HG03469 (cell line): ENCODE results near the gene POLR1B.
"Not testable (repeated sequence)": the region's sequence is repeated elsewhere in the genome, so short reads cannot be mapped to it uniquely, and the experiment has no call there.

ENCODE experiments used
- ATAC-seq: cut with Tn5 transposase; IDR thresholded peaks from one replicate; pipeline ENCODE4 v1.9.1; 2021; ENCODE audit warnings: mild to moderate bottlenecking, moderate library complexity, moderate number of reproducible peaks; ENCODE audit not compliant: unreplicated experiment

Gene POLR1B

DNA sequence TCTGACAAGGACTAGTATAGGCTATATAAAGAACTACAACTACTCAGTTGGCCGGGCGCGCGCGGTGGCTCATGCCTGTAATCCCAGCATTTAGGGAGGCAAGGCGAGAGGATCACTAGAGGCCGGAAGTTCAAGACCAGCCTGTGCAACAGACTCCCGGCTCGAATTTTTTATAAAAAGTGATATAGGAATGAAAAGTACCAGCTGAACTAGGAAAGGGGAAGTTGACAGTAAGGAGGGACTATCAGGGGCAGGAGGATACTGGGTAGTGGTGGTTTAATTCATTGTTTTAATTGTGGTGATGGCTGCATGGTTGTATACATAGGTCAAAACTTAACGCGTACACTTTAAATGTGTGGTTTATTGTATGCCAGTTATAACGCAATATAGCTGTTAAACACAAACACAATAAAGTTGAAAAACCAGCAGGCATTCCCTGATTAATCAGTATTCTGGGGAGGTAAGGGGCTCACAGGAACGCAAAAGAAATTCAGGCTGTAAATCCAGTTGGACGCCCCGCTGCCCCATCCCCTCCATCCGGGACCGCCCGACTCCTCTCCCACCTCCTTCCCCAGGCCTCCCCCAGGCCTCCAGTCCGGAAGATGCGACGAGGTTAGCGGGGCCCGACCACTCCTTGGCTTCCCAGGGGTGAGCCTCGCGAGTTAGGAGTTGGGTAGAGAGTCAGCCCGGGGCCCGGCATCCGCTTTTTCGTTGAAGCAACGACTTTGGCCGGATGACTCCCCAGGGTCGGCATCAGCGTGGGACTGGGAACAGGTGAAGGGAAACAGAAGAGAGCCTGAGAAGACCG is 746 bp upstream of the POLR1B start:
- ATAC-seq, result peak; percentile 14

DNA sequence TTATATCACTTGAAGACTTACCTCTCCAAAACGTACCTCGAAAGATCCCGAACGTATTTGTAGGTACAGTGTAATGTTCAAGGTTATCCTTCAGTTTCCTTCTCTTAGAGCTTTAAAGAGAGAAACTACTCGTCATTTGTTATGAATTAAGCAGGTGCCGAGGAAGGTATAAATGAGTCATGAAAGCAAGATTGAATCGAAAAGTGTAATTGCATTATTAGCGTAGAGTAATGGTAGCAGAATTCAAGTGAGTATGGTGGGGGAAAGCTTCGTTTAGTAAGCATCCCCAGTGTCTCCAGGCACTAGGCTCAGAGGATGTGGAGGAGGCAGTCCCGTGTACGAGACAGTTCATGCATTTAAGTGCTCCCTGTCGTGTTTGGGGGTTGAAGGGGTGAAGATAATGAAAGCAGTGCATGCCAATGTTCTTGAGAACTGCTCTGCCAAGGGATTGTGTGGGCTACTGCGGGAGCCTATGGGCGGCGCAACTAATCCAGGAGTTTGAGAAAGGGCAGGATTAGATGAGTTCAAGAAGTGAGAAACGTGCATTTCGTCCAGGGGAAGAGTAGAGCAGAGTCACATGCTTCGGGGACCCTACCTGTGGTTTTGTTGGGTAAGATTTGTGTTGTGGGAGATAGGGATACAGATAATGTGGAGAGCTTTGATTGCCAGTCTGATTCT is 858 bp downstream of the POLR1B start:
- no peak for ATAC-seq

DNA sequence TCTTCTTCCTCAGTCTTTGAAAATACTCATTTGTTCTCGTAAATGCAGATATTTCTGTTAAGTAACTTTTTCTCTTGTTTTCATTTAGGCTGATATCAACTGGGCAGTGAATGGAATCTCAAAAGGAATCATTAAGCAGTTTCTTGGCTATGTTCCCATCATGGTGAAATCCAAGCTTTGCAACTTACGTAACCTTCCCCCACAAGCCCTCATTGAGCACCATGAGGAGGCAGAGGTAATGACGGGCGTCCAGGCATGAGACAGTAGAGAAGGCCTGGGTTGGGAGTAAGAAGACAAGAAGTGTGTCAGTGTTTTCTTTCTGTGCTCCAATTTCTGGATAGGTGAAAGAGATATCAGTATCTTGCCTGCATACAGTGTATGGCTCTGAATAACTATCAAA is 5.1 kb downstream of the POLR1B start:
- ATAC-seq, result no peak

DNA sequence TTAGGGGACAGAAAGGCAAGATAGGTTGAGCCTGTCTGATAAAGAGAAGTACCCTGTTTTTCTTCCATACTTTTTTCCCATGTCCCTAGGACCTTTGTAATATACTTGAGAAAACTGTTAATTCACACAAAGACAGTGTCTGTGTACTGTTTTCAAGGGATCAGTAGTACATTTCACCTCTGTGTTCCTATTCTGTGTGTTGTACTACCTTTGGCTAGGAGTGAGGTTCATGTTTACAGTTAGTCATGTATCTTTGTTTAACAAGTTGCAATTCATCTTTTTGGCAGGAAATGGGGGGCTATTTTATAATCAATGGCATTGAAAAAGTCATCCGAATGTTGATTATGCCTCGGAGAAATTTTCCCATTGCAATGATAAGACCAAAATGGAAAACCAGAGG is 6.7 kb downstream of the POLR1B start:
- ATAC-seq, result no peak

DNA sequence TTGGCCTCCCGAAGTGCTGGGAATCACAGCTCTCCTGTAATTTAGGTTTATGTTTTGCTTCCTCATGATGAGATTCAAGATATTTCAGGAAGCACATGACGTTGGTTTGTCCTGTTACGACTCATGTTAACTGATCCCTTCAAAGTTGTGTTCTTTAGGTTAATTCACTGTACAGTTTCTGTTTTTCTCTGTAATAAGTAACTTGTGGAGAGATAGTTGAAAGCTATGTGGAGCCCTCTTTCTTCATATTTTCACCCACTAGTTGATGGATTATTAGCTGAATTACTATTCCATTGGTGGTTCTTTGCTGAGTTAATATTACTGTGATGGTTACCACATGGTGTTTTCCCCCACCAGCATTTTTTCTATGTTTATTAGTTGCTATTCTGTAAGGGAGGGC is 23.8 kb downstream of the POLR1B start:
- no peak for ATAC-seq

DNA sequence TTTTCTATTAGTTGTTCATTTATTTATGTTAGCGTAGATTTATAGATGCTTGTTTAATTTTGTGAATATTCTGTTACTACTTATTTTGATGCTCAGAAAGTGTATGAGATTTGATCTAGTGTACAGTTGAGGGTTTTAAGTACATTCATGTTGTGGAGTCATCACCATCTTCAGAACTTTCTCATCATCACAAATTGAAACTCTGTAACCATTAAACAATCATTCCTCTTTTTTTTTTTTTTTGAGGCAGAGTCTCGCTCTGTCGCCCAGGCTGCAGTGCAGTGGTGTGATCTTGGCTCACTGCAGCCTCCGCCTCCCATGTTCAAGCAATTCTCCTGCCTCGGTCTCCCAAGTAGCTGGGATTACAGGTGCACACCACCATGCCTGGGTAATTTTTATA is 24.2 kb downstream of the POLR1B start:
- not testable (repeated sequence) for ATAC-seq

DNA sequence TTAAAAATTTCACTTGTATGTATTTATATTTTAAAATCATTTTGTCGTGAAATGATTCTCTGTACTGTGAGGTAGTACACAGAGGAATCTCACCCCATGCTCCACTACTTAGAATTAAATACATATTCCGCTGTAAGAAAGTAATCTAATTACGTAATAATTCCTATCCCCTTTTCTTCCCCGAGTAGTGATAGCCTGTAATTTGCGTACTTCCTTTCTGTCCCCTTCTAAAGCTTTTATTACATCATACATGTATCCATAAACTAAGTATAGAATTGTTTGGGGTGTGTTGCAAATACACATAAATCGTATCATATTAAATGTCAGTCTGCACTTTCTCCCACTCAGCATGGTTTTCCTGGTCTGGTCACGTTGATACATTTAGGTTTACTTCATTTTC is 29.7 kb downstream of the POLR1B start:
- no peak for ATAC-seq

DNA sequence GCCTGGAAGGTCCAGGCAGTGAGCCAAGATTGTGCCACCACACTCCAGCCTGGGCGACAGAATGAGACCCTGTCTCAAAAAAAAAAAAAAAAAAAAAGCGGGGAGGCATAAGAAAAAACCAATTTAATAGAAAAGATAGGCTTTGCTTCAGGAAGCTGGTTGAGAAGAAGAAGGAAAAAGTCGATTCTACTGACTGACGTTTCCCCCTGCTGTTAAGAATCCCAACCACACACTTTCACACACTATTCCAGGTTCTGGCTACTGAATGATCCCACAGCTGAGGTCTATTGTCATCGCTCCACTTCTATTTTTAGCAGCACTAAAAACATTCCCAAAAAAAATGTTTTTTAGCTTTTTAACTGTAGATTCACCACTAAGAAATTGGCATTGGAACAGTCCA is 35.5 kb downstream of the POLR1B start:
- ATAC-seq, result no peak

DNA sequence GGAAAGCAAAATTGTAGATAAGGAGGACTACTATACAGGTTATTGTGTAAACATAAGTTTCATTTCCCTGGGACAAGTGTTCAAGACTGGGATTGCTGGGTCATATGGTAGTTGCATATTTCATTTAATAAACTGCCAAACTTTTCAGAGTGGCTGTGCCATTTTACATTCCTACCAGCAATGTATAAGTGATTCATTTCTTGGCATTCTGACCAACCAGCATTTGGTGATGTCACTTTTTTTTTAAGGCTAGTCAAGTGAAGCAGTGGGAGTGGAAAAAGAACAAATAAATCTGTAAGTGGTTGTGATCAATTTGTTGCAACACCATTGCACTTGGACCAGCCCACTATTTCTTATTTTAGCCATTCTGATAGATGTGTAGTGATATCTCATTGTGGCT is 37.0 kb downstream of the POLR1B start:
- ATAC-seq, result no peak

DNA sequence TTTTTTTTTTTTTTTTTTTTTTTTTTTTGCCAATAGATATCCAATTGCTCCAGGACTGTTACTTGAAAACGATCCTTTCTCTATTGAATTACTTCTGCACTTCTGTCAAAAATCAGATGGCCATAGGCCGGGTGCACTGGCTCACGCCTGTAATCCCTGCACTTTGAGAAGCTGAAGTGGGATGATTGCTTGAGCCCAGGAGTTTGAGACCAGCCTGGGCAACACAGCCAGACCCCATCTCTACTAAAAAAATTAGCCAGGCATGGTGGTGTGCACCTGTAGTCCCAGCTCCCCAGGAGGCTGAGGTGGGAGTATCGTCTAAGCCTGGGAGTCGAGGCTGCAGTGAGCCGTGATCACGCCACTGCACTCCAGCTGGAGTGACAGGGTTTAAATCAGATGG is 37.8 kb downstream of the POLR1B start:
- ATAC-seq, result no peak

DNA sequence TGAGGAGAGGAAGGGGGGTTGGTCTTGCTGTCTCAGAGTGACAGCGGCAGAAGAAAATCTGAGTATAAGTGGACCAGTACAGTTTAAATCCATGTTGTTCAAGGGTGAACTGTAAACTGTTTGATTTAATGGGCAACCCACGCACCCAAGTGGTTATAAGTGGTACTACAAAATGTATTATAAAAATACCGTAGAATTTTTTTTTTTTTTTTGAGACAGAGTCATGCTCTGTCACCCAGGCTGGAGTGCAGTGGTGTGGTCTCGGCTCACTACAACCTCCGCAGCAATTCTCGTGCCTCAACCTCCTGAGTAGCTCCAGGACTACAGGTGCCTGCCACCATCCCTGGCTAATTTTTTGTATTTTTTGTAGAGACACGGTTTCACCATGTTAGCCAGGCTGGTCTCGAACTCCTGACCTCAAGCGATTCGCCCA is 40.1 kb downstream of the POLR1B start:
- ATAC-seq, result no peak

DNA sequence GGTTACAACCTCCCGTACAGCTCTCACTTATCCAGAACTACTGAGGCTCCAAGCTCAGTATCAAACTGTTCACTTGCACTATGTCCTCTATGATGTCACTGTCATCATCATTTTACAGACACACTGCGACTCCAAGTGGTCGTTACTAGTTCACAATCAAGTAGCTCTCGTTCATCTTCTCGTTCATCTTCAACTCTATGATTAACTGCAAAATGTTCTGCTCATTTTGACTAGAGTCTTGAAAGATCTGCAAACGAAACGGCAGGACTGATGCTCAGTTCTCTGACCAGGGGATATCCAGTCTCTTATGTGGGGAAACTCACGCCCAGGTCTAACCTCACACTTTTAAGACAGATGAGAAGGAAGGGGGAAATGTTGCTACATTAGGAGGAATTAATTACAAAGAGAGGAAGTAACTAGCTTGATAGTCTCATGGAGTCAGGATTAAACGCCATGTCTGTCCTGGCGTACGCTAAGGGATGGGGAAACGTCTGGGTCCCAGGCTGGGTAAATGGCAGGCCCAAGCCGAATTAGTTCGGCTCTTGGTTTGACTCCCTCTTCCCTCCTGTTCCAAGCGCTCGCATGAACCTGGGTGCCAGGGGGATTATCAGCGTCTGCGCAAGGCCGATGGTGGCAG is 41.4 kb downstream of the POLR1B start:
- ATAC-seq, result no peak

DNA sequence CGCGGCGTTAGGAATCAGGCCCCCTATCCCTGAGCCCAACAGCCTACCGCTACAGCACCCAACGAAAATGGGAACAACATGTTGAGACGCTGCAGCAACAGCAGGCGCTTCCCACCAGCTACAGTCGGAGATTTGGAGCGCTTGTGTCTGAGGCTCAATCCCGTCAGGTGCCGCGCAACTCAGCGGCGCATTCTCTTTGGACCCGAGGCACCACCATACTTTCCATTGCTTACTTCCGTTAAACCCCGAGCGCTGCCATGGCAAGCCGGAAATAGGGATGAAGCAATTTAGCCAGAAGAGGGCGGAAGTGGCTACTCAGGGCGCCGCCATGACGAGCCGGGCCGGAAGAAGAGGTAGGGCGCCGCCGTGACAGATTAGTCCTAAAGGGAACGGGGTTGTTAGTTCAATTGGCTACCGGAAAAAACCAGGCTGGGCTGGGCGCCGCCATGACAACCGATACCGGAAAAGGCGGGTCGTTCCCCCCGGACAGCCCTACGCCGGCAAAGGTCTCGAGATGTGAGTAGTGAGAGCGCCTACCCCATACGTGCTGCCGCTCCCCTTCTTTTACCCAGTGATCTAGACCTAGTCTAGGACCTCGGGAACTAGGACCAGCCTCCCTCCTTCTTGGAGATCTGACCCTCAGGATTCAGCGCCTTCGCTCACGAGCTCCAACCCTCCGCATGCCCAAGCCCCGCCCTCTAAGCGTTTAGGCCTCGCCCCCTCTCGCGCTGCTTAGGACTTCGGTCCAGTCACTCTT is 42.0 kb downstream of the POLR1B start, which contains the start of gene CHCHD5:
Gene CHCHD5 (plus strand): TSS at position 476 of the 757 bp plus-strand sequence. CDS start 39 bp downstream, at position 515.
- peak; percentile 68 for ATAC-seq

DNA sequence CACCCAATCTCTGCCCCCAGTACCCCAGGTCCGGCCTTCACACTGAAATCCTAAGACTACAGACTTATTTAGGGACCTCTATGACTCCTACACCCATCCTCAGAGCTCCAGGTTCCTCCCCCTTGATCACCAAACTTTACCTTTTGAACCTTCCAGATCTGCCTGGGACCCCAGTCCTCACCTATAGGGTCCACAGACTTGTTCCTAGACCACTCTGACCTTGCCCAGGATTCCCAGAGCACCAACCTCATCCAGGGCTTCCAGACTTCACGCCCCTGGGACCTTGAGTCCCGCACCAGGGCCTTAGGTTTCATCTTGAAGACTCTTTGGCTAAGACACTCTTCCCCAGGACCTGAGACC is 42.6 kb downstream of the POLR1B start:
- ATAC-seq, result no peak

DNA sequence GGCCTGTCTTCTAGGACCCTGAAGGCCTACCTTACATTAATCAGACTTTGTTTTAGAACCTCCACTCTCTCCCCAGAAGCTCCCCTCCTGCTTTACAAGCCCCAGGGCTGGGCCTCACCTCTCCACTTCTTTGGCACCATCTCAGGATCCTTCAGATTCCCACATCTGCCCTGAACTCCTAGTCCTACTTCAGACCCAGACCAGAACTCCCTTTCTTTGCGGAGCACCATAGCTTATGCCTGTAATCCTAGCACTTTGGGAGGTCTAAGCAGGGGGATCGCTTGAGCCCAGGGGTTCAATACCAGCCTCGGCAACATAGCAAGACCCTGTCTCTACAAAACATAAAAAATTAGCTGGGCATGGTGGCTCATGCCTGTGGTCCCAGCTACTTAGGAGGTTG is 43.1 kb downstream of the POLR1B start:
- no peak for ATAC-seq

DNA sequence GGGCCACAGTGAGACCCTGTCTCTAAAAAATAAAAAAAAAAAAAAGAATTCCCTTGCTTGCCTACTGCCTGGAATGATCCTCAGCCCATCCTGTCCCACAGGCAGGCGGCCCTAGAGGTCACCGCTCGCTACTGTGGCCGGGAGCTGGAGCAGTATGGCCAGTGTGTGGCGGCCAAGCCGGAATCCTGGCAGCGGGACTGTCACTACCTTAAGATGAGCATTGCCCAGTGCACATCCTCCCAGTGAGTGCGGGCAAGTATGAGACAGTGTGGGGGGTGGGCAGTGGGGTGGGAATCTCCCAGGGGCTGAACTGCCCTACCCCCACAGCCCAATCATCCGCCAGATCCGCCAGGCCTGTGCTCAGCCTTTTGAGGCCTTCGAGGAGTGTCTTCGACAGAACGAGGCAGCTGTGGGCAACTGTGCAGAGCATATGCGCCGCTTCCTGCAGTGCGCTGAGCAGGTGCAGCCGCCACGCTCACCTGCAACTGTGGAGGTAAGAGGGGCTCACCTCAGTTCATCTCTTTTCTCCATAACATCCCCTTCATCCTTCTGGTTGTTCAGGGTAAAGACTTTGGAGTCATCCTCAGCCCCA is 43.7 kb downstream of the POLR1B start:
- no peak for ATAC-seq

DNA sequence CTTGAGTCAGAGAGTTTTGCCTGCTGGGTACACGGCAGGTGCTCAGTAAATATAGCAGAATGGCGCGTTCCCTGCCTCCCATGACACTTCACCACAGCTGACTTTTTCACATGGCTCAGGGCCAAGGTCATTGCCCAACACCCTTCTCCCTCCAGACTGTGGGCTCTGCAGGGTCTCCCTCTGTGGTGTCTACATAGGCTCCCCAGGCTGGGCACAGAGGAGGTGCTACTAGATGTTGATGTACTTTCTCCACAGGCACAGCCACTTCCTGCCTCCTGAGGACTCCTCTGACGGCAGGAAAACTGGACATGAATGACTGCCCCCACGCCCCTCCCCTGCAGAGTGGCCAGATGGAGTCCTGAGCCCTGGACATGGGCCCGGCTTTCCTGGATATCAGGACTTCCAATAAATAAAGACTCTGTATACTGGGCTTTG is 46.4 kb downstream of the POLR1B start:
- ATAC-seq, result no peak

DNA sequence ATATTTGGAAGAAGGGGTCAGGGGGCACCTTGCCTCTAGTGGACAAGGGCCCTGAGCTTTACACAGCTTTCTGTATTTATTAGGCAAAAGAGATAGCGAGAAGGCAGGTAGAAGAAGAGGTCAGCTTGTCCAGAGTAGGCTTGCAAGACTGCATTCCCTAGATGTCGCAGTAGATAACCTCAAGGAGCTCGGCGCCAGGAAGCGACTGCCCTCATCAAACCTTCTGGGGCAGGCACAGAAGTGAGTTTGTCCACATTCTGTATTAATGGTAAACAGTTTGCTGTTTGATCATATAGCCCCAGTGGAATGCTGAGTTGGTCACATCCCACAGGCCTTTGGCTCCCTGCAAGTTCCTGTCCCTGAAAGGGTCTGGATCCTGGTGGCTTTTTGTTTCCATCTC is 49.1 kb downstream of the POLR1B start:
- ATAC-seq, result no peak

DNA sequence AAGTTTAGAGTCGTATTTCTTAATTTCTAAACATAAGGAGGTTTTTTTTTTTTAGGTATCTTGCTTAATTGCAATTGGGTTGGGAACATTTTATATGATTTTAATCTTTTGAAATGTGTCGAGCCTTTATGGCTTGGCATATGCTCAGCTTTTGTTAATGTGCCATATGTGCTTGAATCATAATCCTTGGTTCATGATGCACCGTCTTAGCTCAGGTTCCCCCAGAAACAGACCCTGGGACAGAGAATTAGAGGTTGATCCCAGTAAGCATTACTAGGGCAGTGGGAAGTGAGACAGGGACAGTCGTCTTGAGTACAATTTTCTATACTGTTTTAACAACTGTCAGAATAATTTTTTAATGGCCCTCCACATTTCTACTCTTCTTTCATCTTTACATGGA is 51.5 kb downstream of the POLR1B start:
- ATAC-seq, result no peak

DNA sequence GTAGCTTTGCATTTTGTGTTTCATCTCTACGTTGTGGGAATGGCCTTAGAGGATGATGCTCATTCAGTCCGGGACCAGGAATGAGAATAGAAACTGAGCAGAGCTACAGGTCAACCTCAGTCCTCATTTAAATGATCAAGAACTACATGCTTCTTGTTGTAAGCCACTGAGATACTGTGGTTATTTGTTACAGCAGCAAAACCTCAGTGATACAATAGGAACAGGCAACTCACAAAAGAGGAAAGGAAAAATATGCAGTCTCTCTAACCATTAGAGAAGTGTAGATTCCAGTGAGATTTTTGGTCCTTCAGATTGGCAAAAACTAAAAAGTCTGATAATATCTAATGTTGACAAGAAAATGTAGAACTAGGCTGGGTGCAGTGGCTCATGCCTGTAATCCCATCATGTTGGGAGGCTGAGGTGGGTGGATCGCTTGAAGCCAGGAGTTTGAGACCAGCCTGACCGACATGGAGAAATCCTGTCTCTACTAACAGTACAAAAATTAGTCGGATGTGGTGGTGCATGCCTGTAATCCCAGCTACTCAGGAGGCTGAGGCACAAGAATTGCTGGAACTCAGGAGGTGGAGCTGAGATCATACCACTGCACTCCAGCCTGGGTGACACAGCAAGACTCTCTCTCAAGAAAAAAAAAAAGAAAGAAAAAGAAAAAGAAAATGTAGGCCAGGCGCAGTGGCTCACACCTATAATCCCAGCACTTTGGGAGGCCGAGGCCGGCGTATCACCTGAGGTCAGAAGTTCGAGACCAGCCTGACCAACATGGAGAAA is 55.5 kb downstream of the POLR1B start:
- no peak for ATAC-seq
